GM12872 (cell line): ENCODE measurements around the gene GRM6.

ENCODE experiments used
- CTCF ChIP-seq: IDR thresholded peaks from 3 replicates; pipeline ENCODE4 v1.5.1; 2011; ENCODE audit warnings: low read depth, mild to moderate bottlenecking, low read length, moderate library complexity; ENCODE audit not compliant: insufficient read depth

The GRM6 gene

GRCh38 chr5:178994580-178995340 is at the start of gene GRM6:
Gene GRM6 (minus strand): TSS chr5:178995320. CDS start chr5:178994944, 376 bp downstream.
- no peak for TF ChIP-seq CTCF

GRCh38 chr5:179044765-179045164 is 49.6 kb upstream of the GRM6 start:
- no peak for TF ChIP-seq CTCF

GRCh38 chr5:179033004-179033580 is 38.0 kb upstream of the GRM6 start:
- TF ChIP-seq CTCF = no peak

- no peak for TF ChIP-seq CTCF
Observed at GRCh38 chr5:179023528-179024189, 28.5 kb upstream of the GRM6 start, which contains the start of gene ZNF879. Gene ZNF879 (plus strand): TSS chr5:179023804. CDS start chr5:179025005, 1,201 bp downstream.

- TF ChIP-seq CTCF = no peak
Observed at GRCh38 chr5:179008667-179009066, 13.5 kb upstream of the GRM6 start.

- no peak for TF ChIP-seq CTCF
Observed at GRCh38 chr5:179006564-179006963, 11.4 kb upstream of the GRM6 start.

GRCh38 chr5:178998441-178998840 is 3.3 kb upstream of the GRM6 start:
- TF ChIP-seq CTCF = no peak
